ENCODE data around the gene ADRM1. TPM values are rescaled to one million over a fixed set of nuclear protein-coding genes. Genes with fewer than 3 reads are reported as not detected.

Gene ADRM1
- total RNA-seq, 1 donor from 2014 or later: 73.4 TPM

DNA sequence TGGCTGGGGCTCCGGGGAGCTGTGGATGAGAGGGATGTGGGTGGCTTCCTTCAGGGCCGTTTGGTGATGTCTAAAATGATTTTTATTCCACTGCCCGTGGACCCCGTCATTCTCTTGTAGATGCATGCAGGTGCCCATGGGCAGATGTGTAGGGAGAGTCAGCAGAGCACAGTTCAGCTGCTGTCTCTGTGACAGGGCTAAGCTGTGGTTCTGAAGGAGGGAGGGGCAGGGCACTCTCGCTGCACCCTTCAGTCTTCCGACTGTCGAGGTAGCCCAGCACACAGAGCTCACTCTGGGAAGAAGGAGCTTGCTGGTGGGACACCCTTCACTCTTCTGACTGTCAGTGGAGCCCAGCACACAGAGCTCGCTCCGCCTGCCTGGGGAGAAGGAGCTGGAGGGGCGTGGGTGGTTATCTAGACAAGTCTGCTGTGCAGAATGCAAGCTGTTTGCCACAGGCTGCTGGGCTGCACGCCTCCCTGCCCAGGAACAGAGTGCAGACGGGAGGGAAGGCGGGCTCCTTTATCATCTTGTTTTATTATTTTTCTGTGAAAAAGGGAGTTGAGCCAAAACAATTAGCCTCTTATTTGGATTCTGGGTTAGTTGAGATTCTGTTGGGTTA is 28.4 kb upstream of the ADRM1 start:
- H3K4me1 ChIP-seq: no peaks in the 10 kb centered on the region
- no peaks in the 10 kb centered on the region for H3K27me3 ChIP-seq
- H3K27ac ChIP-seq: no peak overlapping the region
- no peaks in the 10 kb centered on the region for H3K9me3 ChIP-seq
- no peak for ATAC-seq
- peaks cover 50% of the 10 kb centered on the region for H3K36me3 ChIP-seq
- no peak for DNase-seq
- no peak overlapping the region for H3K4me3 ChIP-seq
- TF ChIP-seq, protein P1, sequence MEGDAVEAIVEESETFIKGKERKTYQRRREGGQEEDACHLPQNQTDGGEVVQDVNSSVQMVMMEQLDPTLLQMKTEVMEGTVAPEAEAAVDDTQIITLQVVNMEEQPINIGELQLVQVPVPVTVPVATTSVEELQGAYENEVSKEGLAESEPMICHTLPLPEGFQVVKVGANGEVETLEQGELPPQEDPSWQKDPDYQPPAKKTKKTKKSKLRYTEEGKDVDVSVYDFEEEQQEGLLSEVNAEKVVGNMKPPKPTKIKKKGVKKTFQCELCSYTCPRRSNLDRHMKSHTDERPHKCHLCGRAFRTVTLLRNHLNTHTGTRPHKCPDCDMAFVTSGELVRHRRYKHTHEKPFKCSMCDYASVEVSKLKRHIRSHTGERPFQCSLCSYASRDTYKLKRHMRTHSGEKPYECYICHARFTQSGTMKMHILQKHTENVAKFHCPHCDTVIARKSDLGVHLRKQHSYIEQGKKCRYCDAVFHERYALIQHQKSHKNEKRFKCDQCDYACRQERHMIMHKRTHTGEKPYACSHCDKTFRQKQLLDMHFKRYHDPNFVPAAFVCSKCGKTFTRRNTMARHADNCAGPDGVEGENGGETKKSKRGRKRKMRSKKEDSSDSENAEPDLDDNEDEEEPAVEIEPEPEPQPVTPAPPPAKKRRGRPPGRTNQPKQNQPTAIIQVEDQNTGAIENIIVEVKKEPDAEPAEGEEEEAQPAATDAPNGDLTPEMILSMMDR (IDR thresholded peaks at IDR 0.05): no peak
- intact Hi-C loops (cut with DNase I): no loop called here

- Histone ChIP-seq H3K4me3 (no peak overlapping the region), H3K27ac (no peak overlapping the region), H3K9me3 (no peaks in the 10 kb centered on the region), H3K27me3 (no peaks in the 10 kb centered on the region), H3K36me3 (peaks cover 57% of the 10 kb centered on the region), H3K4me1 (no peaks in the 10 kb centered on the region)
- TF ChIP-seq, protein P1 (IDR thresholded peaks at IDR 0.05): no peak
- intact Hi-C loops (cut with DNase I): no loop called here
- ATAC-seq (no peak), DNase-seq (no peak)
Observed at GRCh38 chr20:62275219-62275618, 27.6 kb upstream of the ADRM1 start.

GRCh38 chr20:62276439-62276838 is 26.4 kb upstream of the ADRM1 start:
- TF ChIP-seq, protein P1 (IDR thresholded peaks at IDR 0.05): no peak
- H3K9me3 ChIP-seq: no peaks in the 10 kb centered on the region
- no peak overlapping the region for H3K27ac ChIP-seq
- H3K4me1 ChIP-seq: no peaks in the 10 kb centered on the region
- no peak for DNase-seq
- H3K36me3 ChIP-seq: peaks cover 70% of the 10 kb centered on the region
- no peak for ATAC-seq
- H3K4me3 ChIP-seq: no peak overlapping the region
- H3K27me3 ChIP-seq: no peaks in the 10 kb centered on the region
- intact Hi-C loops (cut with DNase I): no loop called here

GRCh38 chr20:62277253-62277652 is 25.5 kb upstream of the ADRM1 start:
- intact Hi-C loops (cut with DNase I): no loop called here
- Histone ChIP-seq H3K27ac (no peak overlapping the region), H3K27me3 (no peaks in the 10 kb centered on the region), H3K36me3 (peaks cover 72% of the 10 kb centered on the region), H3K9me3 (no peaks in the 10 kb centered on the region), H3K4me3 (no peak overlapping the region), H3K4me1 (no peaks in the 10 kb centered on the region)
- no peak for DNase-seq
- no peak for ATAC-seq
- TF ChIP-seq, protein P1 (IDR thresholded peaks at IDR 0.05): no peak

DNA sequence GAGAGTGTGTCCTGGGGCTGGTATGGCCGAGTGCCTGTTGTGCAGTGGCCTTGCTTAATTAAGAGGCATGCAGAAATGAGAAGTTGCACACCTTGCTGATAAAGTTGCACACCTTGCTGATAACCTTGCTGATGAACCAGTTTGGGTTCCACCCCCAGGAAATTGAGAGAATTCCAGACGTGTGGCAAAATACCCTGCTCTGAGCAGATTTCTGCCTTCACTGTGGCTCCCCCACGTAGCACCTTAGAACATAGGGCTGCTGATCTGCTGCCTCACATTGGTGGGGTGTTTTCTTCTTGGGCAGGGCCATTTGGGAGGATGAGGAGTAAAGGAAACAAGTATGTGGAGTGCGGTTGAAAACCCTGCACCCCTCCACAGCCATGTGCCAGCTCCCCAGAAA is 22.5 kb upstream of the ADRM1 start:
- H3K27me3 ChIP-seq: no peaks in the 10 kb centered on the region
- intact Hi-C loops (cut with DNase I): no loop called here
- no peak overlapping the region for H3K27ac ChIP-seq
- ATAC-seq (no peak), DNase-seq (no peak)
- TF ChIP-seq, protein P1 (IDR thresholded peaks at IDR 0.05): no peak
- no peak overlapping the region for H3K4me3 ChIP-seq
- peaks cover 3% of the 10 kb centered on the region for H3K4me1 ChIP-seq
- no peaks in the 10 kb centered on the region for H3K9me3 ChIP-seq
- peaks cover 79% of the 10 kb centered on the region for H3K36me3 ChIP-seq

Data from upper lobe of right lung (tissue), 1 donor.